ENCODE results near the gene ERN1. TPM values are rescaled to one million over a fixed set of nuclear protein-coding genes. Genes with fewer than 3 reads are reported as not detected.
"Not testable (repeated sequence)": the region's sequence is repeated elsewhere in the genome, so short reads cannot be mapped to it uniquely, and the experiment has no call there.

ERN1 gene
- total RNA-seq, 1 donor from 2014 or later, result 9.3 TPM

DNA sequence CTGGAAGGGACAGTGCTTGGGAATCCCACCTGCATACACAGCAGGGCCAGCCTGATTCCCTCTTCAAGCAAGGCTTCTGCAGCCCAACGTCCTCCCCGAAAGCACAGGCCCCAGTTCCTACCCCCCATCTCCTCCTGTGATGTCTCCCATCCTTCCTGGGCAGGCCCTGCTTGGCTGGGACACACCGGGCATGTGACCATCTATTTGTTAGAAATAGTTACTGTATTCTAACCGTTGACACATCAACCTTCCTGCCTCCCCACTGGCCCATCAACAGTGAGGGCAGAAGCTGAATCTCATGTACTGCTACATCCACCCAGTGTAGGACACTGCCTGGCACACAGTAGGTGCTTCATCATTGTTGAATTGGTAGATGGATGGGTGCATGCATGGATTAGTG lies 121.1 kb downstream of the ERN1 start:
- Histone ChIP-seq H3K27me3 (ENCODE audit: low read depth) (no peaks in the 10 kb centered on the region), H3K36me3 (no peaks in the 10 kb centered on the region), H3K27ac (replicated peaks) (peak overlapping the region; percentile 89), H3K4me1 (peaks cover 46% of the 10 kb centered on the region), H3K9me3 (replicated peaks) (no peaks in the 10 kb centered on the region), H3K4me3 (no peak overlapping the region)
- TF ChIP-seq, protein P1, sequence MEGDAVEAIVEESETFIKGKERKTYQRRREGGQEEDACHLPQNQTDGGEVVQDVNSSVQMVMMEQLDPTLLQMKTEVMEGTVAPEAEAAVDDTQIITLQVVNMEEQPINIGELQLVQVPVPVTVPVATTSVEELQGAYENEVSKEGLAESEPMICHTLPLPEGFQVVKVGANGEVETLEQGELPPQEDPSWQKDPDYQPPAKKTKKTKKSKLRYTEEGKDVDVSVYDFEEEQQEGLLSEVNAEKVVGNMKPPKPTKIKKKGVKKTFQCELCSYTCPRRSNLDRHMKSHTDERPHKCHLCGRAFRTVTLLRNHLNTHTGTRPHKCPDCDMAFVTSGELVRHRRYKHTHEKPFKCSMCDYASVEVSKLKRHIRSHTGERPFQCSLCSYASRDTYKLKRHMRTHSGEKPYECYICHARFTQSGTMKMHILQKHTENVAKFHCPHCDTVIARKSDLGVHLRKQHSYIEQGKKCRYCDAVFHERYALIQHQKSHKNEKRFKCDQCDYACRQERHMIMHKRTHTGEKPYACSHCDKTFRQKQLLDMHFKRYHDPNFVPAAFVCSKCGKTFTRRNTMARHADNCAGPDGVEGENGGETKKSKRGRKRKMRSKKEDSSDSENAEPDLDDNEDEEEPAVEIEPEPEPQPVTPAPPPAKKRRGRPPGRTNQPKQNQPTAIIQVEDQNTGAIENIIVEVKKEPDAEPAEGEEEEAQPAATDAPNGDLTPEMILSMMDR (IDR thresholded peaks at IDR 0.05; ENCODE audit: borderline replicate concordance), result no peak
- intact Hi-C loops (cut with micrococcal nuclease), result no loop called here
- no peak for DNase-seq

- TF ChIP-seq, protein P1 (IDR thresholded peaks at IDR 0.05; ENCODE audit: borderline replicate concordance), result no peak
- peaks cover 50% of the 10 kb centered on the region for H3K4me1 ChIP-seq
- intact Hi-C loops (cut with micrococcal nuclease), result no loop called here
These were observed 121.6 kb downstream of the ERN1 start for GRCh38 chr17:64008346-64008745.

DNA sequence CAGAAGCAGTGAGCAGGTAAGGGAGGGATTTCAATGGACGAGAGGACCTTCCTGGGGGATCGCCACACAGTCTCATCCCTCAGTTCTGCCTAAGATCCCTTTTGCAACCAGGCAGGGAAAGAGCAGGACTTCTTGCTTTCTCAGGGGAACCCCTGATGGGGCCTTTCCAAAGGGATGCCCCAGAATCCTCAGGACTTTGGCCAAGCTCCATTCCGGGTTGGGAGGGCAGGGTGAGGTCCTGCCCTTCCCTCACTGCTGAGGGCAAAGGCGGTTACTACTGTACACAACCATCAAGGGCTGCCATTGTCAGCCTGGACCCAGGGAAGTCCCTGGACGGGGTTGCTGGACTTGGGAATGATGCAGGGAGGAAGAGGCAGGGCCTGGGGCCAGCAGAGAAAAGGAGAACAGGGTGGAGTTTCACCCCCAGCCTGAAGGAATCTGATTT lies 122.1 kb downstream of the ERN1 start:
- intact Hi-C loops (cut with micrococcal nuclease), result no loop called here
- TF ChIP-seq, protein P1 (IDR thresholded peaks at IDR 0.05; ENCODE audit: borderline replicate concordance), result no peak
- DNase-seq, result no peak
- H3K36me3 ChIP-seq, result no peaks in the 10 kb centered on the region
- H3K9me3 ChIP-seq (replicated peaks), result no peaks in the 10 kb centered on the region
- no peak overlapping the region for H3K4me3 ChIP-seq
- H3K4me1 ChIP-seq, result peaks cover 55% of the 10 kb centered on the region
- H3K27ac ChIP-seq (replicated peaks), result peak overlapping the region; percentile 89
- no peaks in the 10 kb centered on the region for H3K27me3 ChIP-seq (ENCODE audit: low read depth)

More at GRCh38 chr17:64008346-64008745, 121.6 kb downstream of the ERN1 start:
- H3K27me3 ChIP-seq (ENCODE audit: low read depth), result no peaks in the 10 kb centered on the region
- no peak for DNase-seq
- H3K36me3 ChIP-seq, result no peaks in the 10 kb centered on the region
- H3K27ac ChIP-seq (replicated peaks), result peak overlapping the region; percentile 89
- H3K9me3 ChIP-seq (replicated peaks), result no peaks in the 10 kb centered on the region
- no peak overlapping the region for H3K4me3 ChIP-seq

DNA sequence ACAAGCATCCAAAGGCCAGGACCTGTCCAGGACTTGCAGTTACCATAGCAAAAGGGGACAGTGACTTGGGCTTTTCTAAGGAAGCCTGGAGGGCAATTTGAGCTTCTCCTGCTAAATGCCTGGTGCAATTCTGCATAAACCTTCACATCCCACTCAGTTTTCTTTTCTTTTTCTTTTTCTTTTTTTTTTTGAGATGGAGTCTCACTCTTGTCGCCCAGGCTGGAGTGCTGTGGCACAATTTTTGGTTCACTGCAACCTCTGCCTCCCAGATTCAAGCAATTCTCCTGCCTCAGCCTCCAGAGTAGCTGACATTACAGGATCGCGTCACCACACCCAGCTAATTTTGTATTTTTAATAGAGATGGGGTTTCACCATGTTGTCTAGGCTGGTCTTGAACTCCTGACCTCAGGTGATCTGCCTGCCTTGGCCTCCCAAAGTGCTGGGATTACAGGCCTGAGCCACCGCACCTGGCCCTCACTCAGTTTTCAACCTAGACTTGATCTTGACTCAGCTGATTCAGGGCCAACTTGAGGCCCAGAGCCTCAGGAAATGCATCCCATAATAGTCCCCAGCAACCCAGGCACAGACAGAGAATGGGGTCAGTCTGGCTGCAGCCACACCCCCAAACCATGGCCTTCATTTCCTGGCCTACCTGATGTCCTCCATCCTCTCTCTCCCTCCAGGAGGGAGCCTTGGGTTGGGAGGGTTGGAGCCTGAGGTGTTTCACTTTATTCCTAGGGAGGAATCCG lies 122.7 kb downstream of the ERN1 start:
- H3K4me1 ChIP-seq, result peaks cover 61% of the 10 kb centered on the region

DNA sequence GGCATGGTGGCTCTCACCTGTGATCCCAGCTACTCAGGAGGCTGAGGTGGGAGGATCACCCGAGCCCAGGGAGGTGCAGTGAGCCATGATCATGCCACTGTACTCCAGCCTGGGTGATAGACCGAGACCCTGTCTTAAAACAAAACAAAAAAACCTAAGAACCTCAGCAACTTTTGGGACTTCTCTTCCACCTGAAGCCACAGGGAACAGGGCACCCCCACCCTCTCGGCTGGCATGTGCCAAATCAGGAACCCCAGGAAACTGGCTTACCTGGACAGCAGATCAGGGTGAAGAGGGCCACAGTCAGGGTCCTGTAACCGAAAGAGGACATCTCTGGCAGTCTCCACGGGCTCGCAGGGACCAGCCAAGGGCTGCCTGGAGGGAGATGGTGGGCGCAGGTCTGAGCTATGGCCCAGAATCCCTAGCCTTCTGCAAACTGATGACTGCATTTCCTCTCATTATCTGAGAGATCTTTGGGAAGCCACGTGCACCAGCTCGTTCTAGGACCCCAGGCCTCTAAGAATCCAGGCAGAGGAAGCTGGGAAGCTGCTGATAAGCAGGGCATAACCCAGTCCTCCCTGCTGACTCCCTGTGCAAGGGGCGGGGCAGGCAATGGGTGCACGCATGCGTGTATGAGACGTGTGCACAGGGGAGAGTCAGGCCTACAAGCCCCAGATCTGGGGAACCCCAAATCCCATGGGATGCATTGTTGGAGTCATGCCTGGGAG lies 123.4 kb downstream of the ERN1 start:
- Histone ChIP-seq H3K36me3 (no peaks in the 10 kb centered on the region), H3K9me3 (replicated peaks) (no peaks in the 10 kb centered on the region), H3K27ac (replicated peaks) (peak overlapping the region; percentile 89), H3K4me1 (peaks cover 69% of the 10 kb centered on the region), H3K27me3 (ENCODE audit: low read depth) (no peaks in the 10 kb centered on the region), H3K4me3 (peak overlapping the region; percentile 62)
- peak; percentile 75 for DNase-seq
- intact Hi-C loops (cut with micrococcal nuclease), result no loop called here
- TF ChIP-seq, protein P1 (IDR thresholded peaks at IDR 0.05; ENCODE audit: borderline replicate concordance), result no peak

More for the DNA sequence above, 122.7 kb downstream of the ERN1 start:
- DNase-seq; intact Hi-C loops (cut with micrococcal nuclease); H3K9me3 ChIP-seq (replicated peaks); H3K36me3 ChIP-seq; H3K27me3 ChIP-seq (ENCODE audit: low read depth); H3K4me3 ChIP-seq: not testable (repeated sequence)
- H3K27ac ChIP-seq (replicated peaks), result peak overlapping the region; percentile 89

All from left ventricle myocardium inferior (tissue), 1 donor.